SU-DHL-6 (cell line): ENCODE results near the gene TCF12.
"Not testable (repeated sequence)": the region's sequence is repeated elsewhere in the genome, so short reads cannot be mapped to it uniquely, and the experiment has no call there.

ENCODE experiments used
- H2AFZ ChIP-seq: fragments of 200-600 bp; sonication (generic); 2 replicates; pipeline ENCODE4 v1.6.1; 2014; ENCODE audit warnings: low read depth, mild to moderate bottlenecking, moderate library complexity, mixed read lengths, antibody characterized with exemption, low read length; ENCODE audit not compliant: severe bottlenecking
- H3F3A ChIP-seq: fragments of 200-600 bp; shearing (Covaris generic); 2 replicates; pipeline ENCODE4 v1.6.0; 2016; ENCODE audit warnings: antibody characterized with exemption, mild to moderate bottlenecking; ENCODE audit not compliant: insufficient read depth
- H3K27ac ChIP-seq: fragments of 200-600 bp; sonication (generic); 2 replicates; pipeline ENCODE4 v1.5.1; 2016; ENCODE audit warnings: low read depth, mild to moderate bottlenecking, low read length, moderate library complexity, mixed read lengths
- H3K27me3 ChIP-seq: fragments of 200-600 bp; sonication (generic), shearing (Covaris generic); 2 replicates; pipeline ENCODE4 v1.6.0; 2014; ENCODE audit warnings: mild to moderate bottlenecking, low read length
- H3K36me3 ChIP-seq: fragments of 200-600 bp; sonication (generic); 2 replicates; pipeline ENCODE4 v1.6.1; 2014; ENCODE audit warnings: mild to moderate bottlenecking, low read length, mixed read lengths
- H3K4me2 ChIP-seq: fragments of 300-600, 200-600 bp; shearing (Covaris generic), sonication (generic); 2 replicates; pipeline ENCODE4 v1.6.0; 2014; ENCODE audit warnings: low read length, low read depth, mild to moderate bottlenecking; ENCODE audit not compliant: poor library complexity, severe bottlenecking
- H3K4me3 ChIP-seq: fragments of 200-600 bp; sonication (generic); 2 replicates; pipeline ENCODE4 v1.5.1; 2014; ENCODE audit warnings: antibody characterized with exemption, low read length, mild to moderate bottlenecking, mixed read lengths; ENCODE audit not compliant: insufficient read depth, poor library complexity, severe bottlenecking
- H3K79me2 ChIP-seq: fragments of 200-600 bp; sonication (generic); 2 replicates; pipeline ENCODE4 v1.6.1; 2014; ENCODE audit warnings: mild to moderate bottlenecking, low read length, moderate library complexity; ENCODE audit not compliant: insufficient read depth
- H3K9ac ChIP-seq: fragments of 200-600 bp; sonication (generic); 2 replicates; pipeline ENCODE4 v1.7.0; 2014; ENCODE audit warnings: mild to moderate bottlenecking, low read length
- H3K9me2 ChIP-seq: fragments of 200-600 bp; sonication (generic); replicated peaks from 2 replicates; pipeline ENCODE4 v1.6.1; 2014; ENCODE audit warnings: low read length; ENCODE audit not compliant: insufficient read depth
- H3K9me3 ChIP-seq: fragments of 200-600 bp; sonication (generic); 2 replicates; pipeline ENCODE4 v1.6.1; 2014; ENCODE audit warnings: low read length, mixed read lengths; ENCODE audit not compliant: insufficient read depth
- H4K20me1 ChIP-seq: fragments of 200-600 bp; sonication (generic); 2 replicates; pipeline ENCODE4 v1.6.1; 2014; ENCODE audit warnings: low read depth, mild to moderate bottlenecking, antibody characterized with exemption, low read length, moderate library complexity, mixed read lengths
- CTCF ChIP-seq: fragments of 200-600 bp; sonication (generic); IDR thresholded peaks from one replicate; pipeline ENCODE4 v1.5.1; 2017; ENCODE audit warnings: antibody characterized with exemption, mild to moderate bottlenecking, low read length, moderate library complexity; ENCODE audit not compliant: insufficient read depth, poor library complexity, severe bottlenecking
- EZH2phosphoT487 ChIP-seq: fragments of 200-600 bp; sonication (generic), shearing (Covaris generic); conservative IDR thresholded peaks from 2 replicates; pipeline ENCODE4 v1.6.1; 2018; ENCODE audit warnings: mild to moderate bottlenecking, antibody characterized with exemption, low read length, moderate library complexity, mixed read lengths

The TCF12 gene

GRCh38 chr15:57012556-57012955, 94.1 kb downstream of the TCF12 start:
- no peak overlapping the region for H2AFZ ChIP-seq
- H3K36me3 ChIP-seq = no peaks in the 10 kb centered on the region
- peaks cover 10% of the 10 kb centered on the region; the same call in 1 of the 2 replicates for H3K79me2 ChIP-seq
- no peak overlapping the region for H3K4me2 ChIP-seq
- no peaks in the 10 kb centered on the region for H3F3A ChIP-seq
- H3K9me2 ChIP-seq = no peaks in the 10 kb centered on the region
- no peak overlapping the region for H3K9ac ChIP-seq
- TF ChIP-seq CTCF = no peak
- no peak for TF ChIP-seq EZH2phosphoT487
- H3K27me3 ChIP-seq = no peaks in the 10 kb centered on the region
- no peaks in the 10 kb centered on the region for H4K20me1 ChIP-seq
- H3K27ac ChIP-seq = no peak overlapping the region
- H3K4me3 ChIP-seq = no peak overlapping the region
- H3K9me3 ChIP-seq = no peaks in the 10 kb centered on the region

GRCh38 chr15:57014896-57015295, 96.5 kb downstream of the TCF12 start:
- not testable (repeated sequence) for H3K27me3 ChIP-seq, H3K9me2 ChIP-seq, H2AFZ ChIP-seq, H3K27ac ChIP-seq, H3F3A ChIP-seq, H3K4me3 ChIP-seq, H4K20me1 ChIP-seq, H3K4me2 ChIP-seq, H3K9me3 ChIP-seq, H3K9ac ChIP-seq, H3K36me3 ChIP-seq
- peaks cover 11% of the 10 kb centered on the region; the same call in 1 of the 2 replicates for H3K79me2 ChIP-seq

- Histone ChIP-seq H3K4me3 (no peak overlapping the region), H3K79me2 (peaks cover 15% of the 10 kb centered on the region; the same call in 1 of the 2 replicates), H4K20me1 (no peaks in the 10 kb centered on the region), H3K9ac (no peak overlapping the region), H3K27ac (no peak overlapping the region), H3K36me3 (no peaks in the 10 kb centered on the region), H2AFZ (no peak overlapping the region), H3K9me2 (no peaks in the 10 kb centered on the region), H3K9me3 (no peaks in the 10 kb centered on the region), H3K27me3 (no peaks in the 10 kb centered on the region), H3F3A (no peaks in the 10 kb centered on the region), H3K4me2 (no peak overlapping the region)
- no peak for TF ChIP-seq CTCF
- no peak for TF ChIP-seq EZH2phosphoT487
Measured at GRCh38 chr15:57015360-57015759, 96.9 kb downstream of the TCF12 start.

GRCh38 chr15:57015897-57016296, 97.5 kb downstream of the TCF12 start:
- Histone ChIP-seq H3K4me3 (no peak overlapping the region), H3K27ac (no peak overlapping the region), H3F3A (no peaks in the 10 kb centered on the region), H3K9me2 (no peaks in the 10 kb centered on the region), H3K79me2 (peaks cover 15% of the 10 kb centered on the region; the same call in 1 of the 2 replicates), H2AFZ (no peak overlapping the region), H3K9ac (no peak overlapping the region), H3K27me3 (no peaks in the 10 kb centered on the region), H3K9me3 (no peaks in the 10 kb centered on the region), H3K36me3 (no peaks in the 10 kb centered on the region), H4K20me1 (no peaks in the 10 kb centered on the region), H3K4me2 (no peak overlapping the region)
- TF ChIP-seq CTCF = no peak
- TF ChIP-seq EZH2phosphoT487 = no peak
